GM19043 (cell line): ENCODE data around the gene FLG.
"Not testable (repeated sequence)": the region's sequence is repeated elsewhere in the genome, so short reads cannot be mapped to it uniquely, and the experiment has no call there.

Source experiments
- ATAC-seq: cut with Tn5 transposase; IDR thresholded peaks from one replicate; pipeline ENCODE4 v1.9.1; 2021; ENCODE audit warnings: low read depth; ENCODE audit not compliant: unreplicated experiment

Gene FLG

GRCh38 chr1:152303139-152303872, 21.7 kb downstream of the FLG start:
- not testable (repeated sequence) for ATAC-seq

GRCh38 chr1:152256394-152256793, 68.6 kb downstream of the FLG start:
- ATAC-seq: not testable (repeated sequence)
